SK-N-MC (cell line): ENCODE measurements around the gene SLC12A3.

ENCODE experiments used
- DNase-seq: peaks from one replicate; pipeline ENCODE4 v3.0.0-alpha.2; 2011; ENCODE audit warnings: low read depth, low spot score
- H3K27ac ChIP-seq: fragments of 200-600 bp; sonication (generic); 2 replicates; pipeline ENCODE4 v1.5.1; 2016; ENCODE audit warnings: mixed run types
- H3K36me3 ChIP-seq: fragments of 200-600 bp; sonication (generic); 2 replicates; pipeline ENCODE4 v1.6.1; 2017; ENCODE audit warnings: antibody characterized with exemption, low read length, mixed read lengths; ENCODE audit not compliant: insufficient read depth
- H3K4me3 ChIP-seq: fragments of 200-600 bp; sonication (generic); 2 replicates; pipeline ENCODE4 v1.5.1; 2016
- H3K9ac ChIP-seq: fragments of 200-600 bp; sonication (generic); 2 replicates; pipeline ENCODE4 v1.8.0; 2017; ENCODE audit warnings: mixed run types, mixed read lengths; ENCODE audit not compliant: insufficient read length
- H3K9me3 ChIP-seq: fragments of 200-600 bp; sonication (generic); 2 replicates; pipeline ENCODE4 v1.6.1; 2017; ENCODE audit warnings: low read depth, mild to moderate bottlenecking, antibody characterized with exemption, low read length, moderate library complexity, mixed read lengths
- EZH2 ChIP-seq: fragments of 200-600 bp; sonication (generic); IDR thresholded peaks from one replicate; pipeline ENCODE4 v1.6.1; 2017; ENCODE audit warnings: antibody characterized with exemption
- FOXP2 ChIP-seq: optimal IDR thresholded peaks from 2 replicates; pipeline ENCODE3; 2011; ENCODE audit warnings: mild to moderate bottlenecking, moderate library complexity; ENCODE audit not compliant: insufficient read depth; ENCODE audit errors: extremely low read length, control extremely low read depth
- POLR2AphosphoS5 ChIP-seq: IDR thresholded peaks from 2 replicates; pipeline ENCODE4 v1.6.1; 2012; ENCODE audit warnings: mild to moderate bottlenecking, low read depth, low read length, borderline replicate concordance

SLC12A3 gene

GRCh38 chr16:56869513-56870275 lies 4.7 kb downstream of the SLC12A3 start:
- no peak overlapping the region for H3K27ac ChIP-seq
- H3K9ac ChIP-seq = no peak overlapping the region
- DNase-seq = no peak
- no peak overlapping the region for H3K4me3 ChIP-seq
- no peaks in the 10 kb centered on the region for H3K9me3 ChIP-seq
- H3K36me3 ChIP-seq = no peaks in the 10 kb centered on the region
- TF ChIP-seq POLR2AphosphoS5 (no peak), FOXP2 (no peak), EZH2 (no peak)

GRCh38 chr16:56870276-56870888 lies 5.4 kb downstream of the SLC12A3 start:
- Histone ChIP-seq H3K27ac (no peak overlapping the region), H3K9me3 (no peaks in the 10 kb centered on the region), H3K9ac (no peak overlapping the region), H3K36me3 (no peaks in the 10 kb centered on the region), H3K4me3 (no peak overlapping the region)
- TF ChIP-seq FOXP2 (no peak), EZH2 (no peak), POLR2AphosphoS5 (no peak)
- no peak for DNase-seq

GRCh38 chr16:56871172-56871593 lies 6.2 kb downstream of the SLC12A3 start:
- H3K4me3 ChIP-seq = no peak overlapping the region
- DNase-seq = no peak
- no peaks in the 10 kb centered on the region for H3K36me3 ChIP-seq
- no peaks in the 10 kb centered on the region for H3K9me3 ChIP-seq
- no peak overlapping the region for H3K9ac ChIP-seq
- H3K27ac ChIP-seq = no peak overlapping the region
- no peak for TF ChIP-seq FOXP2

- no peak for TF ChIP-seq FOXP2
- TF ChIP-seq POLR2AphosphoS5 = no peak
- TF ChIP-seq EZH2 = no peak
- no peaks in the 10 kb centered on the region for H3K36me3 ChIP-seq
- no peak overlapping the region for H3K4me3 ChIP-seq
- no peak for DNase-seq
- no peak overlapping the region for H3K9ac ChIP-seq
- no peak overlapping the region for H3K27ac ChIP-seq
- no peaks in the 10 kb centered on the region for H3K9me3 ChIP-seq
Observed at GRCh38 chr16:56872863-56873391, 7.9 kb downstream of the SLC12A3 start.

- Histone ChIP-seq H3K36me3 (no peaks in the 10 kb centered on the region), H3K9me3 (no peaks in the 10 kb centered on the region), H3K27ac (no peak overlapping the region), H3K9ac (no peak overlapping the region), H3K4me3 (no peak overlapping the region)
- TF ChIP-seq EZH2 = no peak
- TF ChIP-seq FOXP2 = no peak
- DNase-seq = no peak
Observed at GRCh38 chr16:56874800-56875199, 9.8 kb downstream of the SLC12A3 start.

GRCh38 chr16:56876048-56876447 lies 11.0 kb downstream of the SLC12A3 start:
- no peaks in the 10 kb centered on the region for H3K9me3 ChIP-seq
- no peak overlapping the region for H3K9ac ChIP-seq
- DNase-seq = no peak
- no peak overlapping the region for H3K4me3 ChIP-seq
- H3K27ac ChIP-seq = no peak overlapping the region
- TF ChIP-seq EZH2 = no peak
- TF ChIP-seq FOXP2 = no peak
- no peak for TF ChIP-seq POLR2AphosphoS5
- H3K36me3 ChIP-seq = no peaks in the 10 kb centered on the region

GRCh38 chr16:56877486-56878182 lies 12.6 kb downstream of the SLC12A3 start:
- H3K27ac ChIP-seq = no peak overlapping the region
- H3K9me3 ChIP-seq = no peaks in the 10 kb centered on the region
- TF ChIP-seq EZH2 = no peak
- TF ChIP-seq FOXP2 = no peak
- no peak for TF ChIP-seq POLR2AphosphoS5
- H3K4me3 ChIP-seq = no peak overlapping the region
- no peak overlapping the region for H3K9ac ChIP-seq
- DNase-seq = no peak
- no peaks in the 10 kb centered on the region for H3K36me3 ChIP-seq

GRCh38 chr16:56878282-56878854 lies 13.4 kb downstream of the SLC12A3 start:
- Histone ChIP-seq H3K9me3 (no peaks in the 10 kb centered on the region), H3K9ac (no peak overlapping the region), H3K36me3 (no peaks in the 10 kb centered on the region), H3K4me3 (no peak overlapping the region), H3K27ac (no peak overlapping the region)
- no peak for DNase-seq
- TF ChIP-seq FOXP2 = no peak
- TF ChIP-seq POLR2AphosphoS5 = no peak
- no peak for TF ChIP-seq EZH2
